HG03439 (cell line): ENCODE results near the gene ACOX3.
"Not testable (repeated sequence)": the region's sequence is repeated elsewhere in the genome, so short reads cannot be mapped to it uniquely, and the experiment has no call there.

Experiments
- ATAC-seq: cut with Tn5 transposase; IDR thresholded peaks from one replicate; pipeline ENCODE4 v1.9.1; 2021; ENCODE audit warnings: mild to moderate bottlenecking, moderate library complexity; ENCODE audit not compliant: unreplicated experiment

Gene ACOX3

DNA sequence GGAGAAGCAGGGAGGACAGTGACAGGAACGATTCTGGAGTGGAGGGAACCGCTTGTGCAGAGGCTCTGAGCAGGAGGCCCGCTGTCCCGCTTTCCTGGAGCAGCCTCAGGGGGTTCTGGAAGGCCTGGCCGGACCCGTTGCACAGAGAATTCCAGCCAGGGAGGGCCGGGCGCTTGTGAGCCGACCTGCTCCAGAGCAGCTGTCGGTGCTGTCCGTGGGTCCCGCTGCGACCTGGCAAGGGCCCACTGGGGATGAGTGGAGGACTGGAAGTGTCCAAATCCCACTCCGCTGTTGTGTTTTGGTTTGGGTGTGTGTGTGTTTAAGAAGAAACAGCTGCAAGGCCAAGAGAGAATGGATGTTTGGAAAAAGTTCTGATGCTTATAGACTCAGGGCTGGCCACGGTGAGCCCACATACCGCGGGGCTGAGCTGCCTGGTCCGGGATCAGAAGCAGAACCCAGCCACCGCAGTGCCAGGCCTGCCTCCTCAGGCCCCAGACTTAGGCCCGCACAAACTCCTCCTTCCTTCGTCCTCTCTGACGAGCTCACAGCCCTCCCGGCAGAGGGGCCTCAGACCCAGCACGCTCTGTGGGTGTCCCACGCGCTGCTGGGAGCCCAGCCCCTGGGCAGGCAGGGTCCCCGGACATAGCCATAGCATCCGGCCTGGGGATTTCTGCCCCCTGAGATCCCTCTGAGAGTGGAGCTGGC lies 97.1 kb downstream of the ACOX3 start:
- ATAC-seq, result no peak

- no peak for ATAC-seq
Measured at GRCh38 chr4:8342651-8343261, 97.8 kb downstream of the ACOX3 start.

DNA sequence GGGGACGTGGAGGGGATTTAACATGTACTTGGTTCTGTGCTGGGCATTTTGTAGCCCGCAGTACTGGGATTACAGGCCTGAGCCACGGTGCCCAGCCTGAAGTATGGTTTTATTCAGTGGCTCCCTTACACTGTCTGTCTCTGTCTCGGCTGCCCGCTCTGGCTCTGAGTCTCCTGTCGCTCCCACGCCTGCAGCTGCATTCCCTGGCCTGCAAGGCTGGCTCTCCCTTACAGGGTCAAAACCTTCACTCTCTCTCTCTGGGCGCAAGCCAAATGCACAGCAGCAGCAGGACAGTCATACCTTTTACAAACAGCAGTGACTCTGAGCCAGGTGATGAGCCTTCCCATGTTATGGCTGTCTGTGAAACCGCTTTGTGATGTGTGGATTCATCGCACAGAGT lies 98.8 kb downstream of the ACOX3 start:
- no peak for ATAC-seq

- ATAC-seq, result not testable (repeated sequence)
Measured at GRCh38 chr4:8341281-8341680, 99.2 kb downstream of the ACOX3 start.

- no peak for ATAC-seq
Measured at GRCh38 chr4:8340781-8341241, 99.7 kb downstream of the ACOX3 start.

DNA sequence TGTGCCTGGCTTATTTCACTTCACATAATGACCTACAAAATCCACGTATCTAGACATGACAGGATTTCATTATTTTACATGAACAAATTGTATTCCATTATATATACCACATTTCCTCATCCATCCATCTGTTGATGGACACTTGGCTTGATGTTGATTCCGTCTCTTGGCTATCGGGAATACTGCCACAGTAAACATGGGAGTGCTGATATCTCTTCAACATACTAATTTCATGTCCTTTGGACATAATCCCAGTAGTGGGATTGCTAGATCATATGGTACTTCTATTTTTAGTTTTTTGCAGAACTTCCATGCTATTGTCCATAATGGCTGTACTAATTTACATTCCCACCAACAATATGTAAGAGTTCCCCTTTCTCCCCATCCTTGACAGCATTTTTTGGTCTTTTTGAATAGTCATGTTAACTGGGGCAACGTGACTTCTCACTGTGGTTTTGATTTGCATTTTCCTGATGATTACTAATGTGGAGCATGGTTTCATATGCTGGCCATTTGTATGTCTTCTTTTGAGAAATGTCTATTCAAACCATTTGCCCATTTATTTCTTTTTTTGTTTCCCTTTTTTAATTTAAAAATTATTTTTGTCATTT lies 102.1 kb downstream of the ACOX3 start:
- no peak for ATAC-seq

DNA sequence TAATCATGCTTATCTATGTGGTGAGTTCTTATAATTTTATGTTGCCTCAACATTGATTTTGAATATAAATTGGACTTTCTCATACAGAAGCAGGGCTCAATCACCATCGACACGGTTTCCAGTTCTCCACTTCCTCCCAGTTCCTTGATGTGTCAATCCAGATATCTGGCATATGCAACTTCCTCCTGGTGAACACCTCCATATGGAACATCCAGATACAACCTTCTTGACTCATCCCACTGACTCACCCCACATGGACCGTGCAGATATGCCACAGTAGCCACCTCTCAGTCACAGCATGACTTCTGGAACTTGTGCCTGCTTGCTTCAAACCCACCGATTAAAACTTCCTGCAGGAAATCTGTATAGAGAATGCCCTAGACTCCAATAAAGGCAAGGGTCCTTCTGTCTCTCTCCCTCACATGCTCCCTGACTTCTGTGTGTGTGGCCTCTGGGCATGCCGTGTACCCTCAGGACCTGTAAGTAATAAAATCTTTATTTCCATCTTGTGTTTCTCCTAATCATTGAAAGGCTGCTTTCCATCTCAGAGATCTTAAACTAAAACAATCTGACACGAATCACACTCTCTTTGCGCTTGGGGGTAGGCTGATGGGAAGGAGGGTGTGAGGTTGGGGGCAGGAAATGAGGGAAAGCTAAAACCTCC lies 104.0 kb downstream of the ACOX3 start:
- no peak for ATAC-seq

DNA sequence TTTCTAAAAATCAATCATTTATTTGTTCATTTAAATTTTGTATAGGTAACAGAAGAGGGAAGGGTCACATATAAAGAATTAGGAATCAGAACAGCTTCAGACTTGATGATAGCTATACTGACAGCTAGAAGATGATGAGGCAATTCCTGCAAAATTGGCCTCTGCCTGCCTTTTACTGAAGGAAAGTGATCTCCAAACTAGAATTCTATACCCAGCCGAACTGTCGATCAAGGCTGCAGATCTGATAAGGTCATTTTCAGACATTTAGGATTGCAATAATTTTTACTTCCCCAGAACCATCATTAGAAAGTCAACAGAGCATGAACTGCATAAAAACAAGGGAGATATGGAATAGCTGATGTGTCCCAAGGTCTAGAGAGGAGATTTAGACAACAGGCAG lies 104.7 kb downstream of the ACOX3 start:
- ATAC-seq, result no peak

DNA sequence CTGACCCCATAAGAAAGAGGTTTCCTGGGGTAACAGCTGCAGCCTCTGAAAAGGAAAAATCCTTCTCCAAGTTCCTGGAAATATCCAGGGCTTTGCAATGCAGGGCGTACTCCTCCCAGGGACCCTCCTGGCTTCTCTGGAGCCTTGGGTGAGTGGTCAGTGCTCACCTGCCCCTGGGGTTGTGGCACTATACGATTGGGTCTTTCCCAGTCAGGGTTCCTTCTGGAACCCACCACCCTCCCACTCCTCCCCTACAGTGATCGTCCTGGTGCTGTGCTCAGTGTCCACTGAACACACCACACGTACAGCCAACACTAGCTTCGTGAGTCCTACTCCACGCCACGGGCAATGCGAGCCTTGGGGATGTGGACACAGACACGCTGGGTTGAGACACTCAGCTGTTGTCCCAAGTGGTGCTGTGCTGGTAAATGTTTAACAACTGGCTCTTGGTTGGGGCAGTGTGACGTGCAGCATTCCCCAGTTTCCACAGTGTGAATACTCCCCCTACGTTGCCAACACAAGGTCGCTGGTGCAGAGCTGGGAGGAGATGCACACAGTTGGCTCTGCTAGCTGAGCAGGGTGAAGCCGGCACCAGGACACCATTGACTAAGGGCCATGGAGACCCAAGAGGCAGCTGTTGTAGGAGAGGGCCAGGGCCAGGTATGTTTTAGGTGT lies 105.6 kb downstream of the ACOX3 start:
- ATAC-seq, result no peak

- ATAC-seq, result no peak
Measured at GRCh38 chr4:8333726-8334460, 106.6 kb downstream of the ACOX3 start.

- no peak for ATAC-seq
Measured at GRCh38 chr4:8332891-8333331, 107.6 kb downstream of the ACOX3 start.

DNA sequence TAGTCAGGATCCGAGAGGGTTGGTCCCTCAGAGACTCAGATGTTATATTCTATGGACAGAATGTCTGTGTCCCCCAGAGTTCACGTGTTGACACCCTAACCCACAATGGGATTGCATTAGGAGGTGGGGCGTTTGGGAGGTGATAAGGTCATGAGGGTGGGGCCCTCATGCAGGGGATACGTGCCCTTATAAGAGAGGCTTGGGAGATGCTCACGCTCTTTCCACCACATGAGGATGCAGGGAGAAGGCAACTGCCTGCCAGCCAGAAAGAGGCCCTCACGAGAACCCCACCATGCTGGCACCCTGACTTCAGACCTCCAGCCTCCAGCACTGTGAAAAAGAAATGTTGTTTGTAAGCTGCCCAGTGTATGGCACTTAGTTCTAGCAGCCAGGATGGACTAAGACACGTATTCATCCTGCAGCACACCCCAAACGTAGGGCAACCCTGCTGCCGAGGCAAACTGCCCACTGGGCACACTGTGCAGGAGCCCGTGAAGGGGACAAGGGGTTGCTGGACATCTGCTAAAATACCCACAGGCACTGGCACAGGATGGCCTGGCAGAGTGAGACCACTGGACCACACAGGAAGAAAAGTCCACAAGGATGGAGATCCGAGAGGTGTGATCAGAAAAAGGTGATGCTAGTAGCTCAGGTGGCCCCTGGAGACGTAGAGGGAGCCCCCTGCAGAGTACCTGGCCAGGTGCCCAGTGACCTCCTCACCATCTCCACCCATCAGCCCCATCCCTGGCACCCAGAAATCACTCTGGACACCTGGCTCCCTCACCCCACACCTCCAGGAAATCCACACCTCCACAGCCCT lies 108.3 kb downstream of the ACOX3 start:
- ATAC-seq, result no peak

- no peak for ATAC-seq
Measured at GRCh38 chr4:8331575-8331955, 109.0 kb downstream of the ACOX3 start.

DNA sequence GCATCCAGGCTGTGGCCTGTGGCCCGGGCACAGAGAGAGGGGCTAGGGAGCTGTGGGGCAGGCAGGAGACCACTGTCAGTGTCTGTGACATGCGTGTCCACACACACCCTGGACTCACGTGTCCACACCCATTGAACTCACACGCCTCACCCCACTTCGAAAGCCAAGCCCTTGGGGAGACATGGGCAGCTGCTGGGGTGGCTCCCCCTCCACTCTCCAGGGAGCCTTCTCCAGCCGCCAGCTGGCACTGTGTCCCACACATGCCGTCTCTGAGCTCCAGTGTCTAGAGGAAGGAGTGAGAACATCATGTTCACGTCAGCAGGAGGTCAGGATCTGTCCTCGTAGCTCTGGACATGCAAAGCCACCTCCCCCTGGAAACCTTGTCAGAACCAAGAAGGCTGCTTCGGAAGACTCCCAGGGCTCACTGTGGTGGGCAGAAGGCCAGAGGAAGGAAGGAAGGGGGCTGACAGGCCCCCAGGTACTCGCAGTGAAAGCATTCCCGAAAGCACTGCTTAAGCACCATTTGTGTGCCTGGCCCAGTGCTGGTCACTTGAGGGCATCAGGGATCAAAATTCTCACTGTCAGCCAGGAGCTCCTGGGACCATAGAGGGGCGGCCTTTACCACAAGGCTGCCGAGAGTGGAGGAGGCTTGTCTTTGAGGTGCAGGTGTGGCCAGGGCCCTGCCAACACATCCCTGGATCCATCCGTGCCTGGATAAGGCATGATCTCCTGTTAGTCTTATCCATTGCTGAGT lies 109.5 kb downstream of the ACOX3 start:
- ATAC-seq, result no peak

DNA sequence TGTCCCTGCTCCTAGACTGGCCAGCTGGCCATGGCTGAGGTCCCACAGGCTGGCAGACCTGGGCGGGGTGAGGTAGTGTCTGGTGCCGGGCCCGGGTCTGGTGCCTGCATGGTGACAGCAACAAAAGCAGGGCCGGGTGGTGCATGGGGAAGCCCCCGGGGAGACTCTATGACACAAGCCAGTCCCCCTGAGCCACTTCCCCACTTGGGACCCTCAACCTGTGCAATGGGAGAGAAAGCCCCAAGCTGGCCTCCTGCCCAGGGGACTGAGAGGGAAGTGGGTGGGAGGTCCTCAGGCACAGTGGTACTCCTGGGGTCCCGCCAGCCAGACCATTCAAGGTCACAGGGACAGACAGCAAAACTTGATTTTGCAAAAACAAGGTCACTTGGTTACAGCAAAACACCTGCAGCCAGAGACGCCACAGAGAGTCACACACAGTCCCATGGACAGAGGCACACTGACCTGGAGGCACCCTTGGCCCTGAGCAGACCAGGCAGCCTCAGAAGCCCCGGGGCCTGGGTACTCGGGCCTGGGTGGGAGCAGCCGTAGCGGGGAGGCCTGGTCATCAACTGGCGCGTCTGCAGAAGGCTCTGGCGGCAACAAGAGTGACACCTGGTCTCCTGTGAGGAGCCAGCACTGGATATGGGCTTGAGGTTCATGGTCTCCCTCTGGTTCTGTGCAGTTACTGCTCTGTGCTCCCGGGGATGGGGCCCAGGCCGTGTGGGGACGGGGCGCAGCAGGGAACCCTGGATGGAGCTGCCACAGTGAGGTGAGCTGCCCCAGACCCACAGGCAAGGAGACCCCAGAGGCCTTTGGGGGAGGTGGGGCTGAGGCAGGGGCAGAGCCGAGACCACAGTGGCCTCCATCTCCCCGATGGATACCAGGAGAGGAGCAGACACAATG lies 110.4 kb downstream of the ACOX3 start:
- no peak for ATAC-seq

DNA sequence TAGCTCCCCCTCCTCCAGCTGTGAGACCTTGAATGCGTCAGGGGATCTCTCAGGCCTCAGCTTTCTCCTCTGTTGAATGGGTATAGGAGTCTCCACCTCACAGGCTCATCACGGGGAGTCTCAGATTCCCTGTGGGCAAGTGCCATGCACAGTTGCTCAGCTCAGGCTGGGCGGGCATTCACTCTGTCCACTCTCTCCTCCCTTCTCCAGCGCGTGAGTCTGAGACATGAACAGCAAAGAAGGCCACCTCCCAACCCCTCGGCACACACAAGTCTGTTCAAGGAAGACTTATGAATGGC lies 111.0 kb downstream of the ACOX3 start:
- no peak for ATAC-seq

DNA sequence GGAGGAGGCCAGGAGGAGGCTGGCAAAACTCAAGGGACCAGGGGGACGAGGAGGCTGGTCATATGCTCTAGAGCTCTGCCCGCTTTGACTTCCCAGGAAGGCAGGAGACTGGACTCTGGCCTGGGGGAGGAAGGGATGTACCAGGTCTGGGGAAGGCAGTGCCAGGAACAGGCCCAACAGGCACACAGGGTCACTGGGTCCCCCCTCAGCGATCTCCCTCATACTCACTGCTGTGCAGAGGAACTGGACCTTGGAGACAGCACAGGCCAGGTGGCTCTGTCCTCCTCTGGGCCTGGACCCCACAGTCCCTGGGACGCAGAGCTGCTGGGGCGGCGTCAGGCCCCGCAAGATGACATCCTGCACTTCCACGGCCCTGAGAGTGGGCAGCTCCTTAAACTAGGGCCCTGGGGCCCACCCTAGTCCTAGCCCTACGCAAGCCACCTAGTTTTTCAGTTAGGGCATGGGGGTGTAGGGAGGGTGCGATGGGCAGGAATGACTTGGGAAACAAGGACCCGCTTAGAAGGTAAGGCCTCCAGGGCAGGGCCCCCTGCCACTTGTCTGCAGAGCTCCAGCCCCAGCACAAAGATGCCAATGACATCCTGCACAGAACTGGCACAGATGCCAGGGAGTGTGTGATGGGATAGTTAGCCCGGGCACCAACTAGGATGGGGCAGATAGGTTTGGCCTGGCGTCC lies 111.5 kb downstream of the ACOX3 start:
- ATAC-seq, result no peak

GRCh38 chr4:8328456-8328855 lies 112.1 kb downstream of the ACOX3 start:
- ATAC-seq, result no peak
